GM12875 (cell line): ENCODE measurements around the gene PTPRM.

Source experiments
- H3K4me3 ChIP-seq: one replicate; pipeline ENCODE4 v1.5.1; 2011; ENCODE audit warnings: low read depth, low read length, control low read depth
- TF ChIP-seq, protein P1 (sequence below): IDR thresholded peaks from 2 replicates; pipeline ENCODE4 v1.5.1; 2011; ENCODE audit warnings: low read depth, mild to moderate bottlenecking, control low read depth, inconsistent platforms, low read length, moderate library complexity, borderline replicate concordance; ENCODE audit not compliant: insufficient read depth

Gene PTPRM

DNA sequence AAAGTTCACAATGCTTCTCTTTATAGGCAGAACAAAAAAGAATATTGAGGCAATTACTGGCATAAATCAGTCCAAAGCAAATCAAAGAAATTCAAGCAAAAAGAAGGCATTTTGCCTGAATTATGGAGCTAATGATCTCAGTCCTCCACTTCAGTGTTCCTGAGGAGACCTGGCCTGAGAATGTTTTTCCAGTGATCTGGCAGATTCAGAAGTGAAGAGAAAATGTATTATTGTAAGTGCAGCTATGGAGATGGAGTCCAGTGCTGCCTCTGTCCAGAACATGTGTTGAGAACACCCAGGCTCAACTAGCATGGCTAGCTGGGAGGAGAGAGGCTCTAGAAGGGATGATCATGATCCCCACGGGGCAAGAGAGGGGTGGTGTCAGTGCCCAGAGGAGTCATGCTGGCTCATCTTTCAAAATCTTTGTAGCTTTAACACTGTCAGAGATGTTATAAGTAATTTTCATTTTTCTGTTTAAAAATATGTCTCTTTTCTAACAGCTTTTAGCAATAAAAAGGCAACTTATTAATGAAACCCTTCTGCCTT is 675.1 kb downstream of the PTPRM start:
- TF ChIP-seq, protein P1, sequence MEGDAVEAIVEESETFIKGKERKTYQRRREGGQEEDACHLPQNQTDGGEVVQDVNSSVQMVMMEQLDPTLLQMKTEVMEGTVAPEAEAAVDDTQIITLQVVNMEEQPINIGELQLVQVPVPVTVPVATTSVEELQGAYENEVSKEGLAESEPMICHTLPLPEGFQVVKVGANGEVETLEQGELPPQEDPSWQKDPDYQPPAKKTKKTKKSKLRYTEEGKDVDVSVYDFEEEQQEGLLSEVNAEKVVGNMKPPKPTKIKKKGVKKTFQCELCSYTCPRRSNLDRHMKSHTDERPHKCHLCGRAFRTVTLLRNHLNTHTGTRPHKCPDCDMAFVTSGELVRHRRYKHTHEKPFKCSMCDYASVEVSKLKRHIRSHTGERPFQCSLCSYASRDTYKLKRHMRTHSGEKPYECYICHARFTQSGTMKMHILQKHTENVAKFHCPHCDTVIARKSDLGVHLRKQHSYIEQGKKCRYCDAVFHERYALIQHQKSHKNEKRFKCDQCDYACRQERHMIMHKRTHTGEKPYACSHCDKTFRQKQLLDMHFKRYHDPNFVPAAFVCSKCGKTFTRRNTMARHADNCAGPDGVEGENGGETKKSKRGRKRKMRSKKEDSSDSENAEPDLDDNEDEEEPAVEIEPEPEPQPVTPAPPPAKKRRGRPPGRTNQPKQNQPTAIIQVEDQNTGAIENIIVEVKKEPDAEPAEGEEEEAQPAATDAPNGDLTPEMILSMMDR = no peak
- no peak overlapping the region for H3K4me3 ChIP-seq

DNA sequence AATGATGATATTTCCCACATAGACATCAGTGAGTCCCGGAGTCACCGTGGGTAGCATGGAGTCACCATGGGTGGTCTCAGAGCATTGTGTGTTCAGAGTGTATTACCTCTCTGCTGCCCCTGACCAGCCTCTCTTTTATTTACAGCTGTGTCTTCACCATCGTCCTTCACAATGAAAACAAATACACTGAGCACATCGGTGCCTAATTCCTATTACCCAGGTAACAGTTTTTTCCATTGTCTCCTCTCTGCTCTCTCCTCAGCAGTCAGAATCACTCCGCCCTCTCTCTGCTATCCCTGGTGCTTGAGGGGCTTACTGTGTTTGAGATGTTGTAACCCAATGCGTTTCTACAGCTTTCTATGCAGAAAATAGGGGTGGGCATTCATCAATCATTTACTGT is 680.6 kb downstream of the PTPRM start:
- TF ChIP-seq, protein P1 = no peak

DNA sequence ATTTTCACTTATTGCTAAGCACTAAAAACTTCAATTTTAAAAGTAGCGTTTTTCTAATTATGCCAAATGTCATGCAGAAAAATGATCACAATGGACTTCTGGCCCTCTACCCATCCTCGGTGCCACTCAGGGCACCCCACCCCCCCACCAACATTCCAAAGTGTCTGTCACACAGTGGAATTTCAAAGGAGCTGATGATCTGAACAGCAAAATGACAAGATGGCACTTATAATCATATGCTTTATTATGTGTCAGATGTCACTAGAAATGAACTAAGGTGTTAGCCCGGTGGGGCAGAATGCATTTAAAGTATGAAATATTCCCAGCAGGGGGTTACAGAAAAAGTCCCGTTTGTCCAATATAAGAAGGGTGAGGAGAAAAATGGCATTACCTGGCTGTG is 681.5 kb downstream of the PTPRM start:
- TF ChIP-seq, protein P1 = no peak
- no peak overlapping the region for H3K4me3 ChIP-seq

More for the DNA sequence above, 680.6 kb downstream of the PTPRM start:
- no peak overlapping the region for H3K4me3 ChIP-seq

DNA sequence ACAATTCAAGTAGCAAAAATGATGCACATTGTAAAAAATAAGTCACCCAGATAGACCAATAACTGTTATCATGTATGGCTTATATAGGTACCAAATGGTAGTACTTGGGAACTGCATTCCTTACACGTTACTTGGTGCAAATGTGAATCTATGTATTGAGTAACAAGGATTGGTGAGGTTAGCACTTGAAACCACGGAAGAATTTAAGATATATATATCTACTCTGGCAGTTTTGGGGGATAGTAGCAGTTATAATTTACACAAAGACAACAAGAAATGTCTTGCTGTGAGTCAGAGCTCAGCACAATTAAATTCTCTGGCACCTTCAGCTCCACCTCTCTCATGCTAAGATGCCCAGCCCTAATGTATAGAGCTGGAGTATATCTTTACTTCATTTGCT is 682.7 kb downstream of the PTPRM start:
- TF ChIP-seq, protein P1 = no peak

DNA sequence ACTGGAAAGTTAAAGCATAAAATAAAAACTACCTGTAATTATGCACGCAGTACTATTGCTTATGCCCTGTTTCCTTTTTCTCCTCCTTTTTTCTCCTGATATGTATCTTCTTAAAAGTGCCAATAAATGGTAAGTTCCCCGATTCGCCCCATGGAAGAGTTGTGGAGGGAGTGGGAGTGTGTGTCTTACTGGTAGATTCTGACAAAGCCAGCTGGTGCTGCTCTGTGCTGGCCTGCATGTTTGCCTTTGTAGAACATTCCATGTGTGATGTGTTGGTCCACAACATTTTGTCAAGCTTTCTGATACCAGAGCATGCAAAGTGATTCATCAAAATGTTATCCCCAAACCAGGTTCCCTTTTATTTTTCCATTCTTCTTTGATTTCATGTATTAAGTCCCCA is 685.3 kb downstream of the PTPRM start:
- no peak overlapping the region for H3K4me3 ChIP-seq
- TF ChIP-seq, protein P1 = no peak

More for the DNA sequence above, 682.7 kb downstream of the PTPRM start:
- H3K4me3 ChIP-seq = no peak overlapping the region

DNA sequence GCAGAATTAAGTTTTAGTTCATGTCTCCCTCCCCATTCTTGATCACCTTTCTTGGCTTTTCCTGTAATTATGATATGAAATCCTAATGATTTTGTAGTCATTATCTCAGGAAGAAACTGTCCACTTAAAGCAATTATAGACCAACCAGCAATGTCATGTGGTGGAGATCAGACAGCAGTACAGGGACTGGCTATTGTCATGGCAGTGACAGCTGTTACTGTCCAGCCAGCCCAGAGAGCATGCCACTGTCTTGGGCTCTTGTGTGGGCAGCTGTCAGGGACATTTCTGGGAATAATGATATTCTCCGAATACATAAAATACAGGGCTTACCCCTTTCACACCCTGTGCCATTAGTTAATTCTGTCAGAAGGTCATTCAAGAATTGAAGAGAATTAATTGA is 686.8 kb downstream of the PTPRM start:
- H3K4me3 ChIP-seq = no peak overlapping the region
- TF ChIP-seq, protein P1 = no peak

DNA sequence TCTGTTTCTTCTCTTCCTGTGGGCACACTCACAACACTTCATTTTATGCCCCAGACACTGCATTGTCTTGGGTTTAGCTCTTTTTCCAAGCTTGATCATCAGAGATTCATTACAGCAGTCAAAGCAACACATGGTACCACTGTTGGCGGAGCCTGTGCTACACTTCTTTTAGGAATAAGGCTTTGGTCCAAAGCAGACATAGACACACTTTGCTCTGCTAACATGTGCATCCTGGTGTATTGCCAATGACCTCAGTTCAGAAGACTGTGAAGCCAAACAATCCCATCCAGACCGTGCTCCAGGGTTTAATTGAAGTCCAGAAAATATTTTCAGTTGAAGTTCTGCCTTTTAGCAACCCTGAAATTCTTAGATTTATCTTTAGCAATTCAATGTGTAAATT is 687.5 kb downstream of the PTPRM start:
- TF ChIP-seq, protein P1 = no peak
- H3K4me3 ChIP-seq = no peak overlapping the region
